Left kidney (tissue), 2 donors: ENCODE data around the gene IFIT2. TPM values are rescaled to one million over a fixed set of nuclear protein-coding genes. Genes with fewer than 3 reads are reported as not detected.
"Not testable (repeated sequence)": the region's sequence is repeated elsewhere in the genome, so short reads cannot be mapped to it uniquely, and the experiment has no call there.

Experiments
- DNase-seq: peaks from one replicate; pipeline ENCODE4 v3.0.0-alpha.2; 2013
- polyA plus RNA-seq: library from polyadenylated mRNA; unstranded; fragments of 120-200 nt; gene quantifications from one replicate; pipeline ENCODE4 v1.2.1, GENCODE V29; 2013; ENCODE audit not compliant: insufficient read length

The IFIT2 gene
- polyA plus RNA-seq, 1 donor: 8.3 TPM

DNA sequence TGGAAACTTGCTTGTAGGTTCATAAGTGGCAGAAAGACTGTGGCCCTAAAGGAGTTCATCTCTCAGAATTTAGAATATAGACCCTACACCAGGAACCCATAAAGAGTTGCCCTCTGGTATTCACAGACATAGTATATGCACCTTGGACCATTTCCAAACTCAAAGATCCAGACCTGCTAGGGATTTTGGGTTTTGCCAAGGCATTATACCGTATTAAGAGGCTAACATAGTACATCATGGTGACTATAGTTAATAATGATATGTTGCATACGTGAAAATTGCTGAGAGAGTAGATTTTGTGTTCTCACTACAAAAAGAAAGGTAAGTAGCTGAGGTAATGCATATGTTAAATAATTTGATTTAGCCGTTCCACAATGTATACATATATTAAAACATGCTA is 39.8 kb downstream of the IFIT2 start:
- no peak for DNase-seq

DNA sequence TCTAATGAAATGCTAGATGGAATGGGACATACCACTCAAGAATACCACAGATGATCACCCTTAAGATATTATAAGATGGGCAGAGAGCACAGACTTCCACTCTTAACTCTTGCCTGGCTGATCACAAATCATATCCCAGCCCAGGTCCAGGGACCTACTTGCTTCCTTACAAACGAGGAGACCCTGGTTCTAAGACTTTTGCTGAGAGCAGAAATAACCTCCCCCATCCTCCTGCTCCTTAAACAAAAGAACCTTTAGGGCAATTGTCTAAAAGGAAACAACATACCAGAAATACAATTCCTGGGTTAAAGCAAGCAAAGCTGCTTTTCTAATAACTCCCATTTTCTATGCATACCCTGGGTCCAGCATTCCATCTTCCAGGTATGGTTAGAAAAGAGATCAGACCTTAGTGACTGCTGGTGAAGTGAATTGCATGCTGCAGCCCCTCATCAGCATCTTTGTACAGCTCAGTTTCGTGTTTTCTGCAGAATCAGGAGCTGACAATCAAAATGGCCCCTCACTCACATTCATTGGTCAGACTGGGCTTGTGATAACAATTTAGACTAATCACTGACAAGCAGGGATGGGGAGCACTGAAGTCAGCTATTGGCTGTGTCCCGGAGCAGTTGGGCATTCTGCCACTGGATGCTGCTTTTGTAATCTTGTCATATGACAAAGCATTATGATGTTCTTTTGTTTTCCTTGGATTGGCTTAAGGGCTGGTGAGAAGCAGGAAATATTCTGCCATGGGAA is 40.5 kb downstream of the IFIT2 start:
- DNase-seq: no peak

DNA sequence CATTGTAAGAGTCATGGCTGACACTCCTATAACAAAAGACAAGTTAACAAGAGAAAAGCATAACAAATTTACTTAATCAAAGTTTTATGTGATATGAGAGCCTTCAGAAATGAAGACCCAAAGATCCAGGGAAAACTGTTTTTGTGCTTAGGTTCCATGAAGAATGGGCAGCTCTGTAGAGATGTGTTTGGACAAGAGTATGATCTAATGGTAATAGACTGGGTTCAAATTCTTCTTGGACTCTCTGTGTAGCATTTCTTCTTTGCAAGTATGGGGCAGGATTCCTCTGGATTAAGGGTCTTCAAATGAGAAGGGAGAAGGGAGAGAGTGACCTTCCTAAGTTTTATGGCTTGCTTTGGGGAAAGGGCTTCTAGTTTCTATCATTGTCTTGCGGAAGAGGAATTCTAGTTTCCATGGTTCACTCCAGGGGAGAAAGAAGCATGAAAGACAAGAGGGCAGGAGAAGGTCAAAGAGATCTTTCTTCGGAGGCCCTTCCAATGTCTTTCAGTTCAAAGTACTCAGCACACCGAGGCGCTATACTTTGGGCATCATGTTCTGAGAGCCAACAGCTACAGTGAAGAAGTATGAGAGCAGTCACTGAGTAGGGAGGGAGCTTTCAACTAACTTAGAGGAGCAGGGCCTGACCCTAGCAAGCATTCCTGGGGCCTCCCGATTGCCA is 41.4 kb downstream of the IFIT2 start:
- DNase-seq: no peak

DNA sequence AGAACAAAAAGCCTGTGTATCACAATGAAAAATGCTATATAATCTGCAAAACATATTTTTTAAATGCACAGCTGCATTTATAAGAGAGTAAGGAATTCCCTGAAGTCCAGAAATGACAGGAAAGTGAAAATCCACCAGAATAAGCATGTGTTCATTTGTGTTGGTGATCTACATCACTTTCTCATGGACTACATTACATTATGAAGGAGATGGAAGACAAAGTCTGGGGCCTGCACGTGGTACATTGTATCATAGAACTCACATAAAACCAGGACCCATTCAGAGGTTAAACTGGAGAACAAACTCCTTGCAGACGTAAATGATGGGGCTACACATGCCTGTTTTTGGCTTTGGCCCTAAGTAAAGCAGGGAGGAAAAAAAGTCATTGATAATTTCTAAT is 42.3 kb downstream of the IFIT2 start:
- DNase-seq: no peak

DNA sequence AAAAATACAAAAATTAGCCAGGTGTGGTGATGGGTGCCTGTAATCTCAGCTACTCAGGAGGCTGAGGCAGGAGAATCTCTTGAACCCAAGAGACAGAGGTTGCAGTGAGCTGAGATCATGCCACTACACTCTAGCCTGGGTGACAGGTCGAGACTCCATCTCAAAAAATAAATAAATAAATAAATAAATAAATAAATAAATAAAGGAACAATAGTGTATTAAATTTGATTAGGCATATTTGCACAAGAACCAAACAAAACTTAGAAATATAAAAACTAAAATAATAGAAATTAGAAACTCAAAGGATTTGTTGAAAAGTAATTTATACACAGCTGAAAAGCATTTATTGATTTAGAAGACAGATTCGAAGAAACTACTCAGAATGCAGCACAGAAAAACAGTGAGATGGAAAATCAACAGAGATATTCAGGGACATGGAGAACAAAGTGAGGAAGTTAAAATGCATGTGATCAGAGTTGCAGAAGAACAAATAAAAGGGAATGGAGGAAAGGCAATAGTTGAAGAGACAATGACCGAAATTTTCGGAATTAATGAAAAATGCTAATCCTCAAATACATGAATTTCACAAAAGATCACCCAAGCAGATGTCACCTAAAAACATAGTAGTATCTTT is 43.6 kb downstream of the IFIT2 start:
- no peak for DNase-seq

DNA sequence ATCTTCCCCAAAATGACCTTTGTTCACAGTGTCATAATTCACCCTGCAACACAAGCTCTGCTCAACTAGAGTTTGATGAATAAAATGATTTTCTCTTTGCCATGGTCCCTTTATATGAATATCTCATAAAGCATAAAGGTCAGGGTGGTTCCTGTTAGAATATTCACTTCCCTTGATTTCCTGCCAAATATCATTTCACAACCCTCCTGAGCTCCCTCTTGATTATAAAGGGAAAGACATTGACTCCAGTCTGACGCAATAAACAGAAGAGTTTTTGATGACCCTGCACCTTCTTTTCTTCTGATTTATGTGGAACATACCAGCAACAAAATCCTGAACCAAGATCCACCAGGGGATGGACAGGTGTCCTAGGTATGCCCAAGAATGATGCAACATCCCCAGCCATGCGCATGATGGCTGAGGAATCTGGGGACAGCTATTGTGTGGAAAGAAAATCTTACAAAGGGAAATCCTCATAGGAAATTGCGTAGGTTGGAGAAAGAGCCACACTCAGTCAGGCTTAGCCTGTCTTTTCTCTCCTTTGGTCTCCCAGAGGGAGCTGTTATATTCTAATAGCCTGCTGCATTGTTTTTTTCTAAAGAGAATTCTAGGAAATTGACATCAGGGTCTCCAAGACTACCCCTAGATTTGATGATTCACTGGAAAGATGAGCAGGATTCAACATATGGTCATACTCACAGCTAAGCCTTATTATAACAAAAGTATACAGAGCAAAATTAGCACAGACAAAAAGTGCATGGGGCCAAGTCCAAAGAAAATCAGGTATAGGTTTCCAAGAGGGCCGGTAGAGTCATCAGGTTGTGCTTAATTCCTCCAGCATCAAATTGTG is 44.8 kb downstream of the IFIT2 start:
- no peak for DNase-seq

DNA sequence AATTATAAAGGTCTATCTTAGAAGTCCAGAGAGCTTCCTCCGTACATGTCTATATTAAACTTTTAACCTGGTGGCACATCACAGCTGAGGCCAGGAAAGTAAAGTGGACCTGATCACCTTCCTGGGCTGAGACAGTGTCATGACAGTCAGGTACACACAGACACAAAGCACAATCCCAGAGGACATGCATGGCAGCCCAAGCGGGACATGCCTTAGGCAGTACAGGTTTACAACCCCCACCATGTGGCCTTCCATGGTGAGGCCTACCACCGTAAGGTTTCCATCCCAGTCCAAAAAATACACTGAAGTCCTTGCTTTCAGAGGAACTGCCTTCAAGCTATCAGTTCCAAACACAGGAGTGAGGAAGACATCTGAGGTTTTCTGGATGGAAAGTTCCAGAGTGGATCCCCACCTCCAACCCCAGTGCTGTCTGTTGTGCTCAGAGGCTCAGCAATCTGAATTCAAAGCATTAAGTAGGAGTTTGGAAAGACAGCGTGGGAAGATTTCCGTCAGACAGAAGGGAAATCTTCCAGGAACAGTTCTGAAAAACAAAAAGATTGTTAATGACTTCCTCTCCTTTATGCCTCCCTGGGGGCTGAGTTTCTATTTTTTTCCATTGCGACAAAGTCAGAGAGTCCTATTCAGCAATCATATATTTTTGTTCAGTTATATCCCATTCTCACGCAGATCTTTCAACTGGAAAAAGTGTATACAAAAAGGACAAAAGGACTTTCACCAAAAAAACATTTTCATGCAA is 46.0 kb downstream of the IFIT2 start:
- DNase-seq: no peak

DNA sequence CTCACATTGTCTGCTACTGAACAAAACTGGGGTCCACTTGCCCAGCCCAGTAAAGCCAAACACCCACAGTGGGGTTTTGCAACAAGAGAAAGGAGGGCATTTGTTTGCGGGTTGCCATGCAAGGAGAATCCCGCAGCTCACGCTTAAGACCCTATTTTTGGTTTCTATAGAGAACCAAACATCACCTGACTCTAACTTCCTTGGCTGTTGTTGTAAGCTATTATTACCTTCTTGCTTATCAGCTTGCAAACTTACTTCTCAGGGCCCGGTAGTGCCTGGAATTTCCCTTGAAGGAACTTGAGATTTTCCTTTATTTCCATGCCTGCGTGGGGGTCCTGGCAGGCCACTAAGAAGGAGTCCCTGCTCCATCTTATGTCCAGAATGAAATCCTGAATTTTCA is 46.6 kb downstream of the IFIT2 start:
- DNase-seq: no peak

DNA sequence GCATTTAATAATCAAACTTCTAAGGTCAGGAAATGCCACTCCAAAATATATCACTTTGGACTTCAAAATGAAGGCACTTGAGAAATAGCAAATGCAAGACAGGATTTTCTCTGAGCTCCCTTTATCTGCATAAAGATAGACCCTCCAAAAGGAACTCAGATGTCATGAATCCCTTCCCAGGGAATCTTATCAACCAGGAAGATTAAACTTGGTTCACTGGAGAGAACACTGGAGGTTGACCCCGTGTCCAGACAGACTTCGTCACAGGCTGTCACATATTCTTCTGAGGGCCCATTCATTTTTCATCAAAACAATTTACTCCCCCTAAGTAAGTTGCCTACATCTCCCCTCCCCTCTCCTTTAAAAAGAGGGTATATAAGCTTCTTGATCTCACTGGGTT is 47.1 kb downstream of the IFIT2 start:
- no peak for DNase-seq

DNA sequence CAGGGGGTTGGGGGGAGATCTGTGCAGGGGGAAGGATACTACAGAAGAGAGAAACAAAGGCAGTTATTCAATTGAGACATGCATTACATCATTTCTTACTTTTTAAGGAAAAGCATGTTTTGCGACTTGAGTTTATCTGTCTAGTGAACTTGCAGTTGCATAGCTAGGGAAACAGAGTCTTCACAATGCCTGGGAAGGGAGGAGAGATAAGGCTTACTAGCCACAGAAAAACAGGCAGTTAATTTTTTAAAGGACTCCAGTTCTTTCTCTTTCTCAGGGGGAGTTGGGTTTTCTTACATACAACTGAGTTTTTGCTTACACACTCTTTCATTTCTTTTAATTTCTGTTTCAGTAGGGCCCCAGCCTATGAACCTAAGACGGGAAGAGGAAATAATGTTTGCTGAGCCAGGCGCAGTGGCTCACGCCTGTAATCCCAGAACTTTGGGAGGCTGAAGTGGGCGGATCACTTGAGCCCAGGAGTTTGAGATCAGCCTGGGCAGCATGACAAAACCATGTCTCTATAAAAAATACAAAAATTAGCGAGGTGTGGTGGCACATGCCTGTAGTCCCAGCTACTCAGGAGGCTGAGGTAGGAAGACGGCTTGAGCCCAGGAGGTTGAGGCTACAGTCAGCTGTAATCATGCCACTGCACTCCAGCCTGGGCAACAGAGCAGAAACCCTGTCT is 48.9 kb downstream of the IFIT2 start:
- not testable (repeated sequence) for DNase-seq

DNA sequence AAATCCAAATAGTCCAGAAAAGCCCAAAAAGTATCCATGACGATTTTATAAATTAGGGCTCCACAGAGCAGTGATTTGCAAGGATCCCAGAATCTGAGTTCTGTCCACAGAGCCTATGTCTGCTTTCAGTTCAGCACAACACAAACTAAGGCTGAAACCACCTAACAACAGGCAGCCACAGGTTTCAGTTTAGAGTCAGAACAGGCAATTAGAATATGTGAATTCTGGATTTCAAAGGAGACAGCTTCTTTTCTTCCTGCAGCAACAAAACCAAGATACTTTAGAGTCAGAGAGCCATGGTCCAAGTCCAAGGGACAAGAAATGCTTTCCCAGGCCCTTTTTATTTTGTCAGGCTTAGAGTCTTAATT is 49.5 kb downstream of the IFIT2 start:
- DNase-seq: no peak

DNA sequence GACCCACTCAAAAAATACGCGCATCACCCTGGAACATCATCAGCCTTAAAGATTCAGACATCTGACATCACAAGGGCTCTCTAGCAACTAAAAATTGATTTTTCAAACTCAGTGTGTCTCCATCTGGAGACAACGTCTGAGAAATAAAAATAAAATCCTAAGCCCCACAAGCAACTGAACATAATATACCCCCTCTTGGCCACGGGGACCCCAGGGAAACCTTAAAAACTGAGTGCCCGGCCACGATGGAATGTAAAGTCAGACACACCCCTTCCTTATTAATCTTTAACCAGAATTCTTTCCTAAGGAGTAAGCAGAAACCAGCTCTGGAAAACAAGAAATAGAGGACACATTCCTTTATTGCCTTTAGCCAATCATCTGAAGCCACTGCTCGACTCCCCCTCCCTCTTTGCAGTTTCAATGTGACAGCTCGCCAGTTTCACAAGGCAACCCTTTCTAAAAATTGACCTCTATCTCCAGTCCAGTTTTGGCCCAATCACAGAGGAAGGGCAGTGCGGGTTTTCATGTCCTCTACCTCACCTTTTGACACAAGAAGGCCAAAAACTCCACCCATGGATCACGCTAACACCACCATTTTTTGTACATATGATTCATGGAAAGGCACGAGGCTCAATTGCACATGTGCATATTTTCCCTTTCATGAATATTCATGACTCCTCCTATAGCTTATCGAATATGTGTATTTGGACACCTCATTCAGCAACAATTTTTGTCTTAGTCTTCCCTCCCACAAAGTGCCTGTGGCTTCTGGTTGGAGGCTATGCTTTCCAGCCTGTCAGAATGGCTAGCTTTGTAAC is 50.1 kb downstream of the IFIT2 start:
- no peak for DNase-seq

DNA sequence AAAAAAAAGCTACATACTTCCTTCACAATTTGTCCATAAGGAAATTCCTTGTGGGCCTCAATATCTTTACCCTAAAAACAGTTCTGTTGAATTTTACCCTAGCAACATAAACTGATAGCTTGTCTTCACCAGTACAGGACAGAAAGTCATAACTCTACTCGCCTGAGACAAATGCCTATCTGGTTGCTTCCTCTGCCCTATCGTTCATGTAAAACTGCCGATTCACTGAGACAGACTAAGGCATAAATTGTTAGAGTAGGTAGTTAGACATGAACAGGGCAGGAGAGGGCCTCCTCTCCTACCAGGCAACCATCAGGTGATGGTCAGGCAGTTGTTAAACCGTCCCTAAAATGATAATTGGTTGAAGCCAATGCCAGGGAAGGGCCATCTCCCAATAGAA is 51.0 kb downstream of the IFIT2 start:
- DNase-seq: no peak

DNA sequence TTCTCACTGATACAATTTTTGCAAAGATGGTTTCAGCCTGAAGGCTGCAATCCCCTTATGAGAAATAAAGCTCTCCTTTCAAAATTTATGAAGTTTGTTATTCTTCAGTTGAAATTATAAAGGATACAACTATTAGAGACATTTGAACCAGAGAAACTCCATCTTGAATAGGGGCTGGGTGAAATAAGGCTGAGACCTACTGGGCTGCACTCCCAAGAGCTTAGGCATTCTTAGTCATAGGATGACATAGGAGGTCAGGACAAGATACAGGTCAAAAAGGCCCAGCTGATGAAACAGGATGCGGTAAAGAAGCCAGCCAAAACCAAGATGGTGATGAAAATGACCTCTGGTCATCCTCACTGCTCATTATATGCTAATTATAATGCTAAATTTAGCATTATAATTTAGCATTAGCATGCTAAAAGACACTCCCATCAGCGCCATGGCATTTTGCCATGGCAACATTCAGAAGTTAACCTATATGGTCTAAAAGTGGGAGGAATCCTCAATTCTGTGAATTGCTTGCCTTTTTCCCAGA is 53.6 kb downstream of the IFIT2 start:
- no peak for DNase-seq

DNA sequence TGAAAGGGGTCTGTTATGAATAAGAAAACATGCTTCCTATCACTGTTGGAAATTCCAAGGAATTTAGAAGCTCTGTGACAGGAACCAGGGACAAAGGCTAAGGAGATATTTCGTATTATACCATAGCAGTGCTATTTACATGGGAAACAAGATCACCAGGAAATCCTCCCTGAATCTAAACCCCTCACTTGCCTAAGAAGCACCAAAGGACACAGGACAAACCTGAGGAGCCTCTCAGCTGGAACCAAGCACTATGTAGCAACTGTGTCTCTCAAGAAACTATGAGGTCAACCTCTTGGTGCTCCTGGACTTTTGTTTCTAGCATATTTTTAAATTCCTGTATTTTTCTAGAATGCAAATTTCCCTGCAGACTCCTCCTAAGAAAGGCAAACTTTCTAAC is 55.2 kb downstream of the IFIT2 start:
- DNase-seq: no peak

DNA sequence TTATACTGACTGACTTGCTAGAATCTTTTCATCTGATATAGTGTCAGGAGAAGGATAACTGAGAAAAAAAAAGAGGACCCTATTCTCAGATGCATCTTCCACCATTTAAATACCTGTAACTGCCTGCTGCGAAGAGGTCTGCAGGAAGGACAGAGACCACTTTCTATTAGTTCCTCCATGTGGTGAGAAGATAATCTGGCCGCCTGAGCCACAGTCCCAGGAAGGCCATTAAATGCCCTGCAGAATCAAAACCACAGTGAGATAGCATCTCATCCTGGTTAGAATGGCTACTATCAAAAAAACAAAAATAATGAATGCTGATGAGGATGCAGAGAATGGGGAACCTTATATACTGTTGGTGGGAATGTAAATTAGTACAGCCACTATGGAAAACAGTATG is 56.1 kb downstream of the IFIT2 start:
- no peak for DNase-seq
